HepG2 (cell line): ENCODE measurements around the gene HSD17B8. TPM values are rescaled to one million over a fixed set of nuclear protein-coding genes. Genes with fewer than 3 reads are reported as not detected.

Experiments
- ATAC-seq: fragments of 200-7000 bp; cut with Tn5 transposase; 3 replicates; pipeline ENCODE4 v1.9.1; 2020; ENCODE audit warnings: mild to moderate bottlenecking, moderate library complexity
- BruUV-seq: library from RNA; stranded (reverse); fragments of 400-500 nt; replicated peaks from 2 replicates; lab custom pipeline; 2021; lab: Mats Ljungman, UMichigan
- CTCF ChIA-PET: fragments of 300-600 bp; formaldehyde crosslinking; extraction: SDS; loops from one replicate; lab custom pipeline; 2021; ENCODE audit warnings: low total read pairs, inconsistent platforms, low intra/inter-chr PET ratio; lab: Yijun Ruan, JAX
- POLR2A ChIA-PET: fragments of 350-600 bp; sonication (Branson Sonifier 250); formaldehyde crosslinking; loops from one replicate; lab custom pipeline; 2020; ENCODE audit warnings: antibody characterized with exemption, inconsistent platforms; lab: Yijun Ruan, JAX
- DNase-seq: peaks from one replicate; pipeline ENCODE4 v3.0.0-alpha.2; 2015; ENCODE audit warnings: low spot score
- FAIRE-seq: peaks from 3 replicates; lab custom pipeline; 2011; peaks lifted over from hg19 to GRCh38; lab: Jason Lieb, UNC
- H2AFZ ChIP-seq: one replicate; pipeline ENCODE4 v1.6.1; 2011; ENCODE audit warnings: low read length, inconsistent platforms
- H3K27ac ChIP-seq: fragments of 300-600 bp; 3 replicates; pipeline ENCODE4 v1.8.0; 2011; ENCODE audit warnings: mixed run types, mild to moderate bottlenecking, mixed read lengths, low read length, inconsistent platforms; ENCODE audit not compliant: insufficient read depth; ENCODE audit errors: extremely low read length
- H3K27me3 ChIP-seq, 2 experiments: fragments of 200-600 bp in 1 of 2; 2 replicates in 1 of 2; 3 replicates in 1 of 2; pipeline versions ENCODE4 v1.6.0 to v1.8.0; 2011; ENCODE audit warnings: low read length in 2 of 2, mild to moderate bottlenecking in 2 of 2, moderate library complexity in 2 of 2, inconsistent platforms in 1 of 2; ENCODE audit not compliant: insufficient read depth in 2 of 2, control insufficient read depth in 1 of 2
- H3K36me3 ChIP-seq, 2 experiments: fragments of 200-600 bp in 1 of 2; replicated peaks in 1 of 2; 2 replicates in 1 of 2; 3 replicates in 1 of 2; pipeline versions ENCODE4 v1.5.1 to v1.8.0; 2011; ENCODE audit warnings: low read length in 2 of 2, inconsistent platforms in 1 of 2; ENCODE audit not compliant: insufficient read depth in 2 of 2, control insufficient read depth in 1 of 2
- H3K4me1 ChIP-seq: 2 replicates; pipeline ENCODE4 v1.5.1; 2012; ENCODE audit warnings: low read length, inconsistent platforms; ENCODE audit not compliant: insufficient read depth
- H3K4me2 ChIP-seq: 2 replicates; pipeline ENCODE4 v1.6.0; 2011; ENCODE audit warnings: low read depth, low read length, inconsistent platforms
- H3K4me3 ChIP-seq, 3 experiments: fragments of 200-600 bp in 1 of 3; sonication (generic), shearing (Covaris generic) in 1 of 3; replicated peaks in 1 of 3; 2 replicates each; pipeline ENCODE4 v1.5.1; 2011 to 2016; ENCODE audit warnings: low read length in 3 of 3, inconsistent platforms in 2 of 3, low read depth in 2 of 3, mild to moderate bottlenecking in 2 of 3, control low read depth in 1 of 3, mixed read lengths in 1 of 3; ENCODE audit not compliant: insufficient read depth in 1 of 3
- H3K79me2 ChIP-seq: one replicate; pipeline ENCODE4 v1.6.1; 2011; ENCODE audit warnings: low read length, inconsistent platforms; ENCODE audit not compliant: insufficient read depth
- H3K9ac ChIP-seq: 2 replicates; pipeline ENCODE4 v1.6.0; 2011; ENCODE audit warnings: mild to moderate bottlenecking, low read depth, low read length, inconsistent platforms; ENCODE audit not compliant: insufficient read depth
- H3K9me3 ChIP-seq: 2 replicates; pipeline ENCODE4 v1.5.1; 2012; ENCODE audit warnings: mild to moderate bottlenecking, low read length
- H4K20me1 ChIP-seq: 2 replicates; pipeline ENCODE4 v1.6.0; 2011; ENCODE audit warnings: inconsistent platforms, mild to moderate bottlenecking, low read length, moderate library complexity; ENCODE audit not compliant: insufficient read depth
- CEBPZ ChIP-seq: IDR thresholded peaks from 2 replicates; pipeline ENCODE4 v1.6.1; 2012; ENCODE audit warnings: low read length, improper control_type of control experiment
- CHD4 ChIP-seq: fragments of 200-600 bp; sonication (generic); IDR thresholded peaks from 2 replicates; pipeline ENCODE4 v1.7.0; 2017; ENCODE audit warnings: mild to moderate bottlenecking, low read length, borderline replicate concordance
- CSRNP2 ChIP-seq: sonication (generic); formaldehyde crosslinking; conservative IDR thresholded peaks from 2 replicates; pipeline ENCODE4 v1.8.0; 2022; ENCODE audit warnings: low read depth, missing genetic modification reagents
- DR1 ChIP-seq: sonication (generic); formaldehyde crosslinking; IDR thresholded peaks from 2 replicates; pipeline ENCODE4 v1.8.0; 2021; ENCODE audit warnings: mild to moderate bottlenecking, missing genetic modification reagents, inconsistent platforms
- HDAC1 ChIP-seq: sonication (generic); formaldehyde crosslinking; IDR thresholded peaks from 2 replicates; pipeline ENCODE4 v1.5.1; 2020; ENCODE audit warnings: mild to moderate bottlenecking, missing genetic modification reagents
- HIVEP1 ChIP-seq: sonication (generic); formaldehyde crosslinking; IDR thresholded peaks from 2 replicates; pipeline ENCODE4 v1.4.0; 2020; ENCODE audit warnings: mild to moderate bottlenecking, missing genetic modification reagents
- MBNL3 ChIP-seq: fragments of 250-450 bp; sonication (Bioruptor Pico); conservative IDR thresholded peaks from 2 replicates; pipeline ENCODE4 v1.8.0; 2022; ENCODE audit warnings: mild to moderate bottlenecking, inconsistent platforms
- NFE2L1 ChIP-seq: sonication (generic); formaldehyde crosslinking; IDR thresholded peaks from 2 replicates; pipeline ENCODE4 v1.4.0; 2020; ENCODE audit warnings: missing genetic modification reagents, mild to moderate bottlenecking, borderline replicate concordance
- NFIB ChIP-seq: sonication (generic); formaldehyde crosslinking; IDR thresholded peaks from 2 replicates; pipeline ENCODE4 v1.9.0; 2021; ENCODE audit warnings: missing genetic modification reagents, mild to moderate bottlenecking, borderline replicate concordance
- REL ChIP-seq: sonication (generic); formaldehyde crosslinking; conservative IDR thresholded peaks from 2 replicates; pipeline ENCODE4 v1.8.0; 2022; ENCODE audit warnings: mild to moderate bottlenecking, missing genetic modification reagents, moderate library complexity
- SMAD1 ChIP-seq: sonication (generic); formaldehyde crosslinking; IDR thresholded peaks from 2 replicates; pipeline ENCODE4 v1.4.0; 2020; ENCODE audit warnings: missing genetic modification reagents, low read depth, mild to moderate bottlenecking, borderline replicate concordance
- XRCC5 ChIP-seq: fragments of 200-400 bp; formaldehyde crosslinking; optimal IDR thresholded peaks from 2 replicates; pipeline ENCODE3; 2017; ENCODE audit warnings: mild to moderate bottlenecking, low read length
- ZEB1 ChIP-seq: IDR thresholded peaks from 2 replicates; pipeline ENCODE4 v1.6.1; 2012; ENCODE audit warnings: mild to moderate bottlenecking, low read depth, inconsistent platforms; ENCODE audit not compliant: insufficient replicate concordance
- ZFP41 ChIP-seq: sonication (generic); formaldehyde crosslinking; IDR thresholded peaks from 2 replicates; pipeline ENCODE4 v1.4.0; 2020; ENCODE audit warnings: mild to moderate bottlenecking, missing genetic modification reagents, borderline replicate concordance
- ZMYM4 ChIP-seq: sonication (generic); formaldehyde crosslinking; IDR thresholded peaks from 2 replicates; pipeline ENCODE4 v1.8.1; 2023; ENCODE audit warnings: mild to moderate bottlenecking, missing genetic modification reagents
- ZNF230 ChIP-seq: sonication (generic); formaldehyde crosslinking; IDR thresholded peaks from 2 replicates; pipeline ENCODE4 v1.4.0; 2020; ENCODE audit warnings: mild to moderate bottlenecking, missing genetic modification reagents
- ZNF264 ChIP-seq: sonication (generic); formaldehyde crosslinking; IDR thresholded peaks from 2 replicates; pipeline ENCODE4 v1.4.0; 2020; ENCODE audit warnings: missing genetic modification reagents
- ZNF639 ChIP-seq: conservative IDR thresholded peaks from 2 replicates; pipeline ENCODE4 v1.6.1; 2018; ENCODE audit warnings: missing genetic modification reagents
- WGBS: methylation state at CpG from one replicate; pipeline ENCODE4 v1.1.6; 2017; ENCODE audit warnings: low lambda C conversion rate; 5-methylcytosine and 5-hydroxymethylcytosine counted together
- in situ Hi-C: cut with HindIII; loops from 2 replicates; pipeline ENCODE4 v1.10.0; 2017; ENCODE audit warnings: low pct_unique_long_range_greater_than_20kb; ENCODE audit not compliant: extremely low pct_ligation_motif_present
- intact Hi-C: fragments of 100-400 bp; cut with micrococcal nuclease; formaldehyde crosslinking; loops from one replicate; pipeline ENCODE4 v1.10.0; 2022; ENCODE audit not compliant: unreplicated experiment
- polyA plus RNA-seq, 8 experiments: library from polyadenylated mRNA; depleted of rRNA in 3 of 8; stranded (reverse) in 7 of 8; unstranded in 1 of 8; fragments of >200 nt; fragmentation: Illumina TruSeq in 4 of 8; extraction: Trizol in 4 of 8; gene quantifications; 2 replicates each; pipeline versions ENCODE4 v1.2.1 to v1.2.3, GENCODE V29; 2011 to 2016; ENCODE audit warnings: low read depth in 4 of 8, missing spikeins in 1 of 8, mixed read lengths in 1 of 8; ENCODE audit not compliant: insufficient read depth in 1 of 8
- total RNA-seq, 5 experiments: library from RNA; depleted of rRNA; stranded (reverse); fragments of >200 nt; fragmentation: Illumina TruSeq; extraction: Trizol; gene quantifications; 2 replicates each; pipeline ENCODE4 v1.2.3, GENCODE V29; 2016; ENCODE audit warnings: low read depth in 1 of 5

HSD17B8 gene
- total and polyA plus RNA-seq, 2 of the 13 experiments (the other 11 are each of a cell fraction or from before 2014, with no cell fraction given), result 12.6 to 20.1 TPM

- no peak for TF ChIP-seq HDAC1 (CRISPR knock-in tag)
- TF ChIP-seq XRCC5, result peak; percentile 49
Measured at GRCh38 chr6:33175436-33176069, 28.9 kb upstream of the HSD17B8 start (continued).

GRCh38 chr6:33176906-33177305, 27.5 kb upstream of the HSD17B8 start:
- BruUV-seq, result no TSS peak
- H3K27me3 ChIP-seq, result peaks cover 6 to 63% of the 10 kb centered on the region in 2 experiments; a peak in 4 of 5 replicates
- intact Hi-C loops (no loop called here), in situ Hi-C loops (no loop called here)
- 11% methylated on average over 7 of the region's 7 CpGs for WGBS
- POLR2A ChIA-PET, result no interaction called here
- CTCF ChIA-PET, result no interaction called here
- DNase-seq (no peak), FAIRE-seq (no peak), ATAC-seq (no peak)
- no peak overlapping the region for H2AFZ ChIP-seq
- H3K9me3 ChIP-seq, result no peaks in the 10 kb centered on the region
- H4K20me1 ChIP-seq, result no peaks in the 10 kb centered on the region
- no peak overlapping the region for H3K9ac ChIP-seq
- H3K36me3 ChIP-seq, result no peaks in the 10 kb centered on the region
- H3K4me1 ChIP-seq, result peaks cover 22% of the 10 kb centered on the region
- H3K4me3 ChIP-seq, result no peak overlapping the region
- H3K79me2 ChIP-seq, result no peaks in the 10 kb centered on the region
- H3K4me2 ChIP-seq, result no peak overlapping the region
- no peak overlapping the region for H3K27ac ChIP-seq
- TF ChIP-seq CHD4 (no peak), ZNF264 (no peak), REL (no peak), ZMYM4 (CRISPR knock-in tag) (no peak), MBNL3 (CRISPR knock-in tag) (no peak), ZFP41 (CRISPR knock-in tag) (no peak), HIVEP1 (CRISPR knock-in tag) (no peak), NFIB (CRISPR knock-in tag) (no peak), DR1 (CRISPR knock-in tag) (no peak), ZEB1 (no peak), ZNF230 (CRISPR knock-in tag) (no peak), NFE2L1 (CRISPR knock-in tag) (no peak), SMAD1 (CRISPR knock-in tag) (no peak), CSRNP2 (CRISPR knock-in tag) (no peak), CEBPZ (no peak), ZNF639 (no peak)
